RWPE2 (cell line): Measurements from ENCODE around the gene GTF3C6.
"Not testable (repeated sequence)": the region's sequence is repeated elsewhere in the genome, so short reads cannot be mapped to it uniquely, and the experiment has no call there.

Source experiments
- ATAC-seq: fragments of 200-7000 bp; cut with Tn5 transposase; 3 replicates; pipeline ENCODE4 v1.9.1; 2021; ENCODE audit warnings: low read depth
- DNase-seq: peaks from one replicate; pipeline ENCODE4 v3.0.0-alpha.2; 2020; ENCODE audit warnings: low spot score
- H3K27ac ChIP-seq: fragments of 450-650 bp; 2 replicates; pipeline ENCODE4 v1.5.1; 2017; ENCODE audit warnings: mild to moderate bottlenecking; ENCODE audit not compliant: poor library complexity, severe bottlenecking
- H3K27me3 ChIP-seq: fragments of 250-450 bp; sonication (Bioruptor Pico); 2 replicates; pipeline ENCODE4 v1.5.1; 2021; ENCODE audit warnings: mild to moderate bottlenecking, moderate library complexity; ENCODE audit not compliant: insufficient read depth, poor library complexity, severe bottlenecking
- H3K36me3 ChIP-seq: fragments of 250-450 bp; sonication (Bioruptor Pico); 2 replicates; pipeline ENCODE4 v1.5.1; 2020; ENCODE audit warnings: low read depth, mild to moderate bottlenecking, moderate library complexity
- H3K4me1 ChIP-seq: fragments of 250-450 bp; sonication (Bioruptor Pico); 2 replicates; pipeline ENCODE4 v1.5.1; 2021; ENCODE audit warnings: mild to moderate bottlenecking, moderate library complexity; ENCODE audit not compliant: insufficient read depth, poor library complexity, severe bottlenecking
- H3K4me3 ChIP-seq: fragments of 250-450 bp; sonication (Bioruptor Pico); 2 replicates; pipeline ENCODE4 v1.5.1; 2021; ENCODE audit warnings: mild to moderate bottlenecking, moderate library complexity; ENCODE audit not compliant: severe bottlenecking
- H3K9me3 ChIP-seq: fragments of 250-450 bp; sonication (Bioruptor Pico); 2 replicates; pipeline ENCODE4 v1.5.1; 2021; ENCODE audit warnings: mild to moderate bottlenecking, moderate library complexity; ENCODE audit not compliant: severe bottlenecking
- CTCF ChIP-seq: fragments of 450-650 bp; IDR thresholded peaks from one replicate; pipeline ENCODE4 v1.5.1; 2017; ENCODE audit warnings: mild to moderate bottlenecking, moderate library complexity; ENCODE audit not compliant: poor library complexity, severe bottlenecking

GTF3C6 gene

GRCh38 chr6:110960014-110960390 is 1.5 kb downstream of the GTF3C6 start:
- no peak for TF ChIP-seq CTCF
- Histone ChIP-seq H3K27me3 (no peaks in the 10 kb centered on the region), H3K9me3 (no peaks in the 10 kb centered on the region), H3K27ac (no peak overlapping the region), H3K4me3 (no peak overlapping the region), H3K4me1 (no peaks in the 10 kb centered on the region), H3K36me3 (peaks cover 41% of the 10 kb centered on the region)
- no peak for DNase-seq
- ATAC-seq = no peak

- not testable (repeated sequence) for H3K27ac ChIP-seq, ATAC-seq, DNase-seq, H3K4me1 ChIP-seq, H3K9me3 ChIP-seq, H3K27me3 ChIP-seq, H3K4me3 ChIP-seq
- peaks cover 54% of the 10 kb centered on the region for H3K36me3 ChIP-seq
These were observed 4.1 kb downstream of the GTF3C6 start for GRCh38 chr6:110962636-110963035.

GRCh38 chr6:110965629-110966229 is 7.2 kb downstream of the GTF3C6 start:
- no peak for DNase-seq
- H3K27me3 ChIP-seq = no peaks in the 10 kb centered on the region
- H3K4me1 ChIP-seq = no peaks in the 10 kb centered on the region
- H3K36me3 ChIP-seq = peaks cover 51% of the 10 kb centered on the region
- TF ChIP-seq CTCF = no peak
- no peak for ATAC-seq
- no peaks in the 10 kb centered on the region for H3K9me3 ChIP-seq
- no peak overlapping the region for H3K27ac ChIP-seq
- no peak overlapping the region for H3K4me3 ChIP-seq

- not testable (repeated sequence) for DNase-seq
These were observed 10.2 kb downstream of the GTF3C6 start for GRCh38 chr6:110968661-110969060.

GRCh38 chr6:110971468-110971867 is 13.0 kb downstream of the GTF3C6 start:
- H3K36me3 ChIP-seq = peaks cover 10% of the 10 kb centered on the region
- no peak overlapping the region for H3K27ac ChIP-seq
- TF ChIP-seq CTCF = no peak
- H3K27me3 ChIP-seq = no peaks in the 10 kb centered on the region
- H3K9me3 ChIP-seq = no peaks in the 10 kb centered on the region
- DNase-seq (no peak), ATAC-seq (no peak)
- no peak overlapping the region for H3K4me3 ChIP-seq
- H3K4me1 ChIP-seq = no peaks in the 10 kb centered on the region

More at GRCh38 chr6:110968661-110969060, 10.2 kb downstream of the GTF3C6 start:
- not testable (repeated sequence) for H3K9me3 ChIP-seq, H3K27me3 ChIP-seq, H3K27ac ChIP-seq, ATAC-seq, H3K4me3 ChIP-seq, H3K4me1 ChIP-seq
- H3K36me3 ChIP-seq = peaks cover 24% of the 10 kb centered on the region

GRCh38 chr6:110976575-110976974 is 18.1 kb downstream of the GTF3C6 start:
- Histone ChIP-seq H3K9me3 (no peaks in the 10 kb centered on the region), H3K27me3 (no peaks in the 10 kb centered on the region), H3K4me1 (no peaks in the 10 kb centered on the region), H3K36me3 (no peaks in the 10 kb centered on the region), H3K4me3 (no peak overlapping the region), H3K27ac (no peak overlapping the region)
- DNase-seq (no peak), ATAC-seq (no peak)
- TF ChIP-seq CTCF = no peak
